ENCODE measurements around the gene POU2AF2.

GRCh38 chr11:111225881-111226280 lies 19.6 kb upstream of the POU2AF2 start:
- TF ChIP-seq EZH2phosphoT487 (IDR thresholded peaks at IDR 0.05; ENCODE audit: borderline replicate concordance, low read length) (no peak), CTCF (IDR thresholded peaks at IDR 0.05; ENCODE audit: low read depth, low read length, poor library complexity, severe bottlenecking) (no peak)
